Activated T-cell treated with anti-CD3 and anti-CD28 coated beads for 48 hours (primary cell): Measurements from ENCODE around the gene TMEM244.
"Not testable (repeated sequence)": the region's sequence is repeated elsewhere in the genome, so short reads cannot be mapped to it uniquely, and the experiment has no call there.

Experiments used
- DNase-seq: peaks from one replicate; pipeline ENCODE4 v3.0.0-alpha.2; 2020; ENCODE audit warnings: low read depth

TMEM244 gene

GRCh38 chr6:129812145-129812777 is 48.9 kb downstream of the TMEM244 start:
- DNase-seq = no peak

DNA sequence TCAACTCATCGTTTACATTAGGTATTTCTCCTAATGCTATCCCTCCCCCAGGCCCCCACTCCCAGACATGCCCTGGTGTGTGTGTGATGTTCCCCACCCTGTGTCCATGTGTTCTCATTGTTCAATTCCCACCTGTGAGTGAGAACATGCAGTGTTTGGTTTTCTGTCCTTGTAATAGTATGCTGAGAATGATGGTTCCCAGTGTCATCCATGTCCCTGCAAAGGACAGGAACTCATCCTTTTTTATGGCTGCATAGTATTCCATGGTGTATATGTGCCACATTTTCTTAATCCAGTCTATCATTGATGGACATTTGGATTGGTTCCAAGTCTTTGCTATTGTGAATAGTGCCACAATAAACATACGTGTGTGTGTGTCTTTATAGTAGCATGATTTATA is 54.0 kb downstream of the TMEM244 start:
- not testable (repeated sequence) for DNase-seq

DNA sequence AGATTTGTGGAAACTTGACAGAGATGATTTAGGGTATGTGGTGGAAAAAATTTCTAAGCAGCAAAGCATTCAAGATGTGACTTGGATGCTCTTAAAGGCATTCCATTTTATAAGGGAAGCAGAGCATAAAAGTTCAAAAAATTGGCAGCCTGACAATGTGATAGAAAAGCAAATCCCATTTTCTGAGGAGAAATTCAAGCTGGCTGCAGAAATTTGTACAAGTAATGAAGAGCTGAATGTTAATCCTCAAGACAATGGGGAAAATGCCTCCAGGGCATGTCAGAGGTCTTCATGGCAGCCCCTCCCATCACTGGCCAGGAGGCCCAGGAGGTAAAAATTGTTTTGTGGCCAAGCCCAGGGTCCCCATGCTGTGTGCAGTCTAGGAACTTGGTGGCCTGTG is 58.2 kb downstream of the TMEM244 start:
- not testable (repeated sequence) for DNase-seq

GRCh38 chr6:129801909-129802308 is 59.2 kb downstream of the TMEM244 start:
- no peak for DNase-seq

- DNase-seq = no peak
These were observed 65.9 kb downstream of the TMEM244 start for GRCh38 chr6:129795261-129795660.

DNA sequence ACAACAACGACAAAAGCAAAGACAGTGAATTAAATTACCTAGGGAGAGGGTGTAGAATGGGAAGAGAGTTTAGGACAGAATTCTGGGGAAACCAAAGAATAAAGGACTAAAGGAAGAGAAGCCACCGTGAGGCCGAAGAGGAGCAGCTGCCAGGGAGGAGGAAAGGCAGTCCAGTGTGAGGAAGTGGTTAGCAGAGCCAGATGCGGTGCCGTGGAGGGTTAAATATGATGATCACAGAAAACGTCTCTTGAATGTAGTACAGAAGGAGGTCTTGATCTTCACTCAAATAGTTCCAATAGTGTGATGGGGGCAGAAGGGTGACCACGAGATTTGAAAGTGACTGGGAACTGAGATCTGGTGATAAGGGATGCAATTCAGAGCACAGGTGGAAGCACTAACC is 67.7 kb downstream of the TMEM244 start:
- DNase-seq = no peak

DNA sequence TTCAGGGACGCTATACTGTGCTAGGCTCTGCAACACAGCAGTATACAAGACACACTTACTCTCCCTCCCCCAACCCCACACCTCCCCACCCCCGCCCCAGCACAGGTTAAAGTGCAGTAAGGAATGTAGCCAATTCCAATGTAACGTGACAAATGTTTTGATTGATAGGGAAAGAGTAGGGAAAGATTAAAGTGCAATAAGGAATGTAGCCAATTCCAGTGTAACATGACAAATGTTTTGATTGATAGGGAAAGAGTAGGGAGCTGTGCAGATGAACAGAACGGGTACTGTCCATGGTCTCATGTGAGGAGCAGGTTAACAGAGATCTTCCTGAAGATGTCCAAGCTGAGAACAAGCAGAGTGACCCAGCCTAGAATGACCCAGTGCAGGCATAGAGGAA is 69.1 kb downstream of the TMEM244 start:
- no peak for DNase-seq

DNA sequence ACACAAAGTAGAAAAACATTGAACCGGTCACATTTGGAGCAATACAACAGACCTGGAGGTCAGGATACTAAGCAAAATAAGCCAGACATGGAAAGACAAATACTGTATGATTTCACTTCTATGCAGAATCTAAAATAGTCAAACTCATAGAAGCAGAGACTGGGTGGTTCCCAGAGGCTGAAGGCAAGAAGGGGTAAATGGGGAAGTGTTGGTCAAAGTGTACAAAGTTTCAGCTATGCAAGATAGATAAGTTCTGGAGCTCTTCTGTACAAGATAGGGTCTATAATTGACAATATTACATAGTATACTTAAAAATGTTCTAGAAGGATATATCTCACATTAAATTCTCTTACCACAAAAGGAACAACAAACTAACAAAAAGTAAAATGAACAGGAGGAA is 70.3 kb downstream of the TMEM244 start:
- no peak for DNase-seq

DNA sequence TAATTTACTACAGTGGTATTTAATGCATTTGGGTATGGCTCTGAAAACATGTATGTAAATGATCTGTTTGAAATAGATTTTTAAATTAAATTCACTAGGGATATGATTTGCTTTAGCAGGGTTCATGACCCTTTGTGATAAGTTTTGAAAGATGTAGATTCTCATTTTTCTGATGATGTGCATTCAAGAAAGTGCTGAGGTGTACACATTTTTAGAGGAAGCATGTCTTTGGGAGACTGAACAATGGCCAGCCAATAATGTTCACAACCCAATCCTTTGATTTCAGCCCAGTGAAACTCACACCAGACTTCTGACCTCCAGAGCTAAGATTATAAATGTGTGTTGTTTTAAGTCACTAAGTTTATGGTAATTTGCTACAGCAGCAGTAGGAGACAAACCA is 71.1 kb downstream of the TMEM244 start:
- no peak for DNase-seq

- no peak for DNase-seq
These were observed 73.3 kb downstream of the TMEM244 start for GRCh38 chr6:129787816-129788215.

DNA sequence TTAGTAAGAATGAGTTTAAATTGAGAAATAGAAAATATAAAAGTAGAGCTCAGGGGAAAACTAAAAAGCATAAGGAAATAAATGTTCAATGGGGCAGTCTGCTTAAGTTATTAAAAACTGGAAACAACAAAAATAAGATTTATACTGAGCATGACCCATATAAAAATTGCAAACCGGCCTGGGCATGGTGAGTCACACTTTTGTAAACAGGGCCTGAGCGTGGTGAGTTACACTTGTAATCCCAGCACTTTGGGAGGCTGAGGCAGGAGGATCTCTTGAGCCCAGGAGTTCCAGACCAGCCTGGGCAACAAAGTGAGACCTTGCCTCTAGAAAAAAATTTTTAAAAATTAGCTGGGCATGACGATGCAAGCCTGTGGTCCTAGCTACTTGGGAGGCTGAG is 74.6 kb downstream of the TMEM244 start:
- DNase-seq = no peak

DNA sequence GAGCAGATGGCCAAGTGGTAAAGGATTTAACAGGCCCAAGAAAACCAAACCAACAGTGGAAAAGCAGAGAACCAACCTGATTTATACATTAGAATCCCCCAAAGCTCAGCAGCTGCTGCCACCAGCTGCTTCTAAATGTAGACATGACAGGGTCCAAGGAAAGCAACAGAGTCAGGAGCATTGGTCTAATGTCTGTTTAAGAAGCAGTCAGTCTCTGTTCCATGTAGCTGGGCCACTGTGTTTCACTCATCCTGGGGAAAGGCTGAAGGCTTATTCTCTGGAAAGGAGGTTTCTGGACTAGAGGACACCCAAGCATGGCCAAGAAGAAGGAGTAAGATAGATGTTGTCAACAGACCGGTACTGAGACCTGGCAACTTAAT is 75.4 kb downstream of the TMEM244 start:
- DNase-seq = no peak

GRCh38 chr6:129785047-129785755 is 75.9 kb downstream of the TMEM244 start:
- no peak for DNase-seq
